Posterior vena cava (tissue), 2 donors: ENCODE data around the gene OR52K1. TPM values are rescaled to one million over a fixed set of nuclear protein-coding genes. Genes with fewer than 3 reads are reported as not detected.

Experiments used
- total RNA-seq, 2 donors: library from RNA; stranded (reverse); fragmentation: NEBNext Ultra II Directional; extraction: Animal tissue kit (Norgen Biotek cat#: 25700); gene quantifications; one replicate each; pipeline ENCODE4 v1.2.1, GENCODE V29; 2021
- donor health status: DM: yes; HTN: yes; CAD: no.
- donor health status: DM: yes; HTN: yes; CAD: no.

OR52K1 gene
- total RNA-seq, 2 donors from 2014 or later, result not detected

Other genes with a start within 250 kb of the OR52K1 start
- not detected for gene OR52B4, start 114.3 kb upstream of the OR52K1 start, total RNA-seq
- 10 to 100 TPM; 11.7 to 13.8 TPM for gene TRIM21, start 88.9 kb upstream of the OR52K1 start, total RNA-seq
- gene OR52K2, start 33.4 kb upstream of the OR52K1 start, total RNA-seq, result not detected
- not detected for gene OR52M1, start 62.5 kb downstream of the OR52K1 start, total RNA-seq
- gene OR52I2, start 99.1 kb downstream of the OR52K1 start, total RNA-seq, result not detected
- gene OR52I1, start 111.4 kb downstream of the OR52K1 start, total RNA-seq, result not detected
- gene TRIM68, start 125.6 kb downstream of the OR52K1 start, total RNA-seq, result 1 to 10 TPM; 6.2 to 6.3 TPM
- gene OR51D1, start 154.8 kb downstream of the OR52K1 start, total RNA-seq, result not detected
- gene OR51E1, start 161.3 kb downstream of the OR52K1 start, total RNA-seq, result 1 to 10 TPM in 1 of 2 donors, under 1 TPM in 1; 0.67 to 1.0 TPM
- under 1 TPM; 0.23 to 0.57 TPM for gene OR51E2, start 215.2 kb downstream of the OR52K1 start, total RNA-seq
- not detected for gene MMP26, start 222.1 kb downstream of the OR52K1 start, total RNA-seq